K562 (cell line): ENCODE measurements around the gene SLC1A3. TPM values are rescaled to one million over a fixed set of nuclear protein-coding genes. Genes with fewer than 3 reads are reported as not detected.
A peak's percentile ranks its signal among the peaks of the same experiment; 100 is the strongest.

Source experiments
- ATAC-seq: fragments of 200-7000 bp; cut with Tn5 transposase; 3 replicates; pipeline ENCODE4 v1.9.1; 2020; ENCODE audit warnings: moderate library complexity
- BruUV-seq: library from RNA; stranded (reverse); fragments of 400-500 nt; replicated peaks from 2 replicates; lab custom pipeline; 2021; lab: Mats Ljungman, UMichigan
- CTCF ChIA-PET: fragments of 300-600 bp; formaldehyde crosslinking; extraction: SDS; loops from one replicate; lab custom pipeline; 2021; ENCODE audit warnings: low intra/inter-chr PET ratio; lab: Yijun Ruan, JAX
- POLR2A ChIA-PET: fragments of 300-600, 350-650 bp; sonication (Branson Sonifier 250); formaldehyde crosslinking; extraction: SDS; loops from one replicate; lab custom pipeline; 2021; ENCODE audit warnings: antibody characterized with exemption, inconsistent platforms; lab: Yijun Ruan, JAX
- DNase-seq, 4 experiments: peaks; one replicate each; pipeline versions ENCODE4 v3.0.0 to v3.0.0-alpha.2; 2011 to 2018; ENCODE audit warnings: low spot score in 3 of 4, mixed read lengths in 3 of 4; ENCODE audit errors: extremely low read depth in 1 of 4
- FAIRE-seq: peaks from 2 replicates; lab custom pipeline; 2011; peaks lifted over from hg19 to GRCh38; lab: Jason Lieb, UNC
- H2AFZ ChIP-seq: 2 replicates; pipeline ENCODE4 v1.6.0; 2011; ENCODE audit warnings: low read depth, low read length, control low read depth, inconsistent platforms
- H3K27ac ChIP-seq: fragments of 200-600 bp; 3 replicates; pipeline ENCODE4 v1.8.0; 2011; ENCODE audit warnings: low read depth, mild to moderate bottlenecking, control low read depth, inconsistent platforms, low read length, moderate library complexity, mixed read lengths; ENCODE audit errors: extremely low read depth
- H3K27me3 ChIP-seq, 2 experiments: fragments of 300-600 bp in 1 of 2; 2 replicates in 1 of 2; 3 replicates in 1 of 2; pipeline versions ENCODE4 v1.6.0 to v1.8.0; 2011; ENCODE audit warnings: inconsistent platforms in 2 of 2, low read length in 2 of 2, mild to moderate bottlenecking in 1 of 2, mixed read lengths in 1 of 2, moderate library complexity in 1 of 2; ENCODE audit not compliant: control insufficient read depth in 2 of 2, insufficient read depth in 2 of 2
- H3K36me3 ChIP-seq: fragments of 300-600 bp; 3 replicates; pipeline ENCODE4 v1.8.0; 2011; ENCODE audit warnings: mild to moderate bottlenecking, low read length, inconsistent platforms; ENCODE audit not compliant: control insufficient read depth, insufficient read depth
- H3K4me1 ChIP-seq, 2 experiments: fragments of 200-600 bp in 1 of 2; replicated peaks in 1 of 2; 2 replicates in 1 of 2; 3 replicates in 1 of 2; pipeline versions ENCODE4 v1.5.1 to v1.8.0; 2011; ENCODE audit warnings: inconsistent platforms in 2 of 2, low read length in 2 of 2, mild to moderate bottlenecking in 1 of 2, mixed read lengths in 1 of 2, moderate library complexity in 1 of 2; ENCODE audit not compliant: control insufficient read depth in 2 of 2, insufficient read depth in 2 of 2
- H3K4me2 ChIP-seq: 2 replicates; pipeline ENCODE4 v1.6.1; 2011; ENCODE audit warnings: low read length, control low read depth, inconsistent platforms, mixed read lengths; ENCODE audit not compliant: insufficient read depth
- H3K4me3 ChIP-seq: fragments of 200-600 bp; sonication (generic), shearing (Covaris generic); 2 replicates; pipeline ENCODE4 v1.5.1; 2016; ENCODE audit warnings: control low read depth, inconsistent platforms
- H3K79me2 ChIP-seq: fragments of 200-600 bp; 3 replicates; pipeline ENCODE4 v1.8.0; 2011; ENCODE audit warnings: low read length, inconsistent platforms; ENCODE audit not compliant: control insufficient read depth, insufficient read depth
- H3K9ac ChIP-seq, 2 experiments: 2 replicates each; pipeline versions ENCODE4 v1.6.0 to v1.6.1; 2011; ENCODE audit warnings: low read depth in 2 of 2, low read length in 2 of 2, control low read depth in 1 of 2, inconsistent platforms in 1 of 2, mild to moderate bottlenecking in 1 of 2, mixed read lengths in 1 of 2; ENCODE audit not compliant: insufficient read depth in 1 of 2
- H3K9me1 ChIP-seq: one replicate; pipeline ENCODE4 v1.6.0; 2011; ENCODE audit warnings: inconsistent platforms, mild to moderate bottlenecking, low read length, moderate library complexity; ENCODE audit not compliant: control insufficient read depth, insufficient read depth
- H3K9me3 ChIP-seq: replicated peaks from 2 replicates; pipeline ENCODE4 v1.5.1; 2011; ENCODE audit warnings: low read depth, low read length, inconsistent platforms; ENCODE audit not compliant: control insufficient read depth, insufficient read depth
- H4K20me1 ChIP-seq: replicated peaks from 2 replicates; pipeline ENCODE4 v1.6.1; 2011; ENCODE audit warnings: low read length, inconsistent platforms, mixed read lengths; ENCODE audit not compliant: control insufficient read depth, insufficient read depth
- ARHGAP35 ChIP-seq: fragments of 450-650 bp; IDR thresholded peaks from 2 replicates; pipeline ENCODE4 v1.6.1; 2018; ENCODE audit not compliant: partially characterized antibody
- C11orf30 ChIP-seq: fragments of 450-650 bp; IDR thresholded peaks from 2 replicates; pipeline ENCODE4 v1.6.1; 2016; ENCODE audit warnings: low read depth, mild to moderate bottlenecking
- CBX5 ChIP-seq: IDR thresholded peaks from 2 replicates; pipeline ENCODE4 v1.6.1; 2014; ENCODE audit warnings: low read depth, borderline replicate concordance
- JUN ChIP-seq, 2 experiments: sonication (generic) in 1 of 2; formaldehyde crosslinking in 1 of 2; IDR thresholded peaks; 2 replicates each; pipeline versions ENCODE4 v1.6.1 to v1.8.0; 2012 to 2022; ENCODE audit warnings: borderline replicate concordance in 2 of 2, mild to moderate bottlenecking in 2 of 2, improper control_type of control experiment in 1 of 2, low read depth in 1 of 2, low read length in 1 of 2, missing genetic modification reagents in 1 of 2
- MAFF ChIP-seq: IDR thresholded peaks from 2 replicates; pipeline ENCODE4 v1.6.1; 2012; ENCODE audit warnings: low read length, improper control_type of control experiment
- MAFG ChIP-seq: fragments of 450-650 bp; conservative IDR thresholded peaks from 2 replicates; pipeline ENCODE4 v1.6.1; 2016; ENCODE audit warnings: missing genetic modification characterization, missing compliant biosample characterization
- MAFK ChIP-seq: IDR thresholded peaks from 2 replicates; pipeline ENCODE4 v1.6.1; 2011; ENCODE audit warnings: low read length, improper control_type of control experiment
- MXI1 ChIP-seq: IDR thresholded peaks from 2 replicates; pipeline ENCODE4 v1.6.1; 2011; ENCODE audit warnings: low read depth, mild to moderate bottlenecking, improper control_type of control experiment, low read length
- NFRKB ChIP-seq: fragments of 450-650 bp; IDR thresholded peaks from 2 replicates; pipeline ENCODE4 v1.6.1; 2016; ENCODE audit warnings: low read depth
- NKRF ChIP-seq: fragments of 450-650 bp; IDR thresholded peaks from 2 replicates; pipeline ENCODE4 v1.6.1; 2016; ENCODE audit warnings: borderline replicate concordance
- POLR3A ChIP-seq: IDR thresholded peaks from 2 replicates; pipeline ENCODE4 v1.6.1; 2011; ENCODE audit warnings: borderline replicate concordance, mild to moderate bottlenecking, moderate library complexity; ENCODE audit not compliant: insufficient read length, insufficient read depth; ENCODE audit errors: extremely low read depth
- PYGO2 ChIP-seq: fragments of 450-650 bp; IDR thresholded peaks from 2 replicates; pipeline ENCODE4 v1.6.1; 2016; ENCODE audit warnings: mild to moderate bottlenecking, missing genetic modification characterization, moderate library complexity, missing compliant biosample characterization
- SREBF1 ChIP-seq: fragments of 150-350 bp; IDR thresholded peaks from 2 replicates; pipeline ENCODE4 v1.6.1; 2014; ENCODE audit warnings: antibody characterized with exemption, low read depth, low read length, borderline replicate concordance
- TAF7 ChIP-seq: fragments of 450-650 bp; IDR thresholded peaks from 2 replicates; pipeline ENCODE4 v1.6.1; 2016; ENCODE audit warnings: missing genetic modification characterization, missing compliant biosample characterization
- TGIF2 ChIP-seq: sonication (generic); formaldehyde crosslinking; IDR thresholded peaks from 2 replicates; pipeline ENCODE4 v1.8.1; 2022; ENCODE audit warnings: mild to moderate bottlenecking, missing genetic modification reagents, moderate library complexity
- TSC22D4 ChIP-seq: fragments of 450-650 bp; IDR thresholded peaks from 2 replicates; pipeline ENCODE4 v1.6.1; 2016; ENCODE audit warnings: missing genetic modification characterization, missing biosample characterization, control low read depth
- ZBTB8A ChIP-seq: fragments of 450-650 bp; IDR thresholded peaks from 2 replicates; pipeline ENCODE4 v1.6.1; 2018; ENCODE audit warnings: mild to moderate bottlenecking, moderate library complexity; ENCODE audit not compliant: partially characterized antibody
- ZNF143 ChIP-seq: sonication (generic); formaldehyde crosslinking; IDR thresholded peaks from 2 replicates; pipeline ENCODE4 v1.9.0; 2022; ENCODE audit warnings: mild to moderate bottlenecking, missing genetic modification reagents
- ZNF232 ChIP-seq: sonication (generic); formaldehyde crosslinking; IDR thresholded peaks from 2 replicates; pipeline ENCODE4 v1.8.0; 2022; ENCODE audit warnings: mild to moderate bottlenecking, missing genetic modification reagents
- ZNF316 ChIP-seq: fragments of 450-650 bp; IDR thresholded peaks from 2 replicates; pipeline ENCODE4 v1.6.1; 2016
- ZNF57 ChIP-seq: fragments of 450-650 bp; formaldehyde crosslinking; IDR thresholded peaks from 2 replicates; pipeline ENCODE4 v1.4.0; 2020; ENCODE audit warnings: mild to moderate bottlenecking, moderate library complexity
- ZSCAN29 ChIP-seq: fragments of 450-650 bp; IDR thresholded peaks from 2 replicates; pipeline ENCODE4 v1.6.1; 2017
- WGBS: fragments of 100-300 bp; shearing (Covaris generic); methylation state at CpG from one replicate; pipeline ENCODE4 v1.1.6; 2016; ENCODE audit warnings: low coverage, mixed read lengths; ENCODE audit not compliant: insufficient coverage; ENCODE audit errors: missing lambda C conversion rate; 5-methylcytosine and 5-hydroxymethylcytosine counted together
- in situ Hi-C: fragments of 300-500 bp; cut with MboI; formaldehyde crosslinking; loops from 4 replicates; pipeline ENCODE4 v1.15.0; 2018; ENCODE audit warnings: inconsistent platforms, mixed read lengths
- intact Hi-C: fragments of 100-400 bp; cut with micrococcal nuclease; formaldehyde crosslinking; loops from 2 replicates; pipeline ENCODE4 v1.14.2; 2022
- polyA plus RNA-seq, 8 experiments: library from polyadenylated mRNA; depleted of rRNA in 4 of 8; stranded (reverse) in 5 of 8; unstranded in 3 of 8; fragments of >200 nt; fragmentation: Nextera tagmentation in 2 of 8; fragmentation: Illumina TruSeq in 1 of 8; extraction: Ambion mirVana in 2 of 8; extraction: Trizol in 1 of 8; gene quantifications; 2 replicates each; pipeline versions ENCODE4 v1.2.1 to v1.2.3, GENCODE V29; 2011 to 2014; ENCODE audit warnings: inconsistent platforms in 1 of 8, missing spikeins in 1 of 8
- total RNA-seq, 7 experiments: library from RNA; depleted of rRNA in 6 of 7; stranded (reverse); fragments of >200 nt in 6 of 7; fragmentation: Illumina TruSeq in 2 of 7; extraction: Trizol in 2 of 7; gene quantifications; 2 replicates each; pipeline versions ENCODE4 v1.2.1 to v1.2.3, GENCODE V29; 2011 to 2021; ENCODE audit warnings: low replicate concordance in 1 of 7

SLC1A3 gene
- total and polyA plus RNA-seq, 9 of the 15 experiments (the other 6 are each of a cell fraction or from before 2014, with no cell fraction given) = 0.13 TPM; not detected in 8

GRCh38 chr5:36659411-36659810, 53.0 kb downstream of the SLC1A3 start (continued):
- TF ChIP-seq TGIF2 (no peak), MXI1 (no peak), ZNF143 (CRISPR knock-in tag) (no peak), ARHGAP35 (no peak), PYGO2 (tag) (no peak), CBX5 (no peak), POLR3A (no peak)
- TF ChIP-seq, all 486 proteins: peak for 0

GRCh38 chr5:36660397-36661049, 54.1 kb downstream of the SLC1A3 start:
- Histone ChIP-seq H3K9ac (no peak overlapping the region), H3K4me1 (no peaks in the 10 kb centered on the region), H3K9me1 (no peaks in the 10 kb centered on the region), H3K79me2 (no peaks in the 10 kb centered on the region), H3K36me3 (no peaks in the 10 kb centered on the region), H2AFZ (no peak overlapping the region), H3K9me3 (no peaks in the 10 kb centered on the region), H3K27ac (no peak overlapping the region), H3K4me2 (no peak overlapping the region), H3K27me3 (peaks cover 18 to 20% of the 10 kb centered on the region in 2 experiments; a peak in 4 of 5 replicates), H4K20me1 (no peaks in the 10 kb centered on the region), H3K4me3 (no peak overlapping the region)
- ChIA-PET POLR2A (interaction anchor here (0.7 to 1.0 kb wide), 2 partner anchors 8 to 119 kb away, joined by 4 read pairs; no protein-coding TSS in a partner anchor), CTCF (no interaction called here)
- no peak for ATAC-seq
- BruUV-seq = no TSS peak
- intact Hi-C loops = no loop called here
- in situ Hi-C loops = no loop called here
- WGBS = under 1% methylated on average over 5 of the region's 5 CpGs
- no peak for DNase-seq
- no peak for FAIRE-seq
- peak; percentile 85 for TF ChIP-seq MAFG (tag)
- TF ChIP-seq TAF7 (tag) = no peak
- peak; percentile 83 for TF ChIP-seq C11orf30
- TF ChIP-seq TSC22D4 (tag) = no peak
- peak; percentile 87 for TF ChIP-seq MAFF
- TF ChIP-seq ZNF232 (CRISPR knock-in tag) = no peak
- TF ChIP-seq ZSCAN29 = no peak
- TF ChIP-seq ZNF57 = no peak
- TF ChIP-seq ZBTB8A = no peak
- peak; percentile 88 for TF ChIP-seq MAFK
- TF ChIP-seq NFRKB = no peak
- no peak for TF ChIP-seq NKRF
- no peak for TF ChIP-seq JUN (IDR thresholded peaks at IDR 0.05; ENCODE audit: borderline replicate concordance, low read depth, low read length)
- no peak for TF ChIP-seq JUN (CRISPR knock-in tag; IDR thresholded peaks at IDR 0.05; ENCODE audit: borderline replicate concordance)
- peak; percentile 93 for TF ChIP-seq ZNF316
- no peak for TF ChIP-seq PYGO2 (tag)
- no peak for TF ChIP-seq SREBF1
